GM19025 (cell line): ENCODE results near the gene SYT3.
"Not testable (repeated sequence)": the region's sequence is repeated elsewhere in the genome, so short reads cannot be mapped to it uniquely, and the experiment has no call there.

Experiments used
- ATAC-seq: cut with Tn5 transposase; IDR thresholded peaks from one replicate; pipeline ENCODE4 v1.9.1; 2021; ENCODE audit warnings: mild to moderate bottlenecking, low read depth, moderate library complexity; ENCODE audit not compliant: unreplicated experiment

SYT3 gene

DNA sequence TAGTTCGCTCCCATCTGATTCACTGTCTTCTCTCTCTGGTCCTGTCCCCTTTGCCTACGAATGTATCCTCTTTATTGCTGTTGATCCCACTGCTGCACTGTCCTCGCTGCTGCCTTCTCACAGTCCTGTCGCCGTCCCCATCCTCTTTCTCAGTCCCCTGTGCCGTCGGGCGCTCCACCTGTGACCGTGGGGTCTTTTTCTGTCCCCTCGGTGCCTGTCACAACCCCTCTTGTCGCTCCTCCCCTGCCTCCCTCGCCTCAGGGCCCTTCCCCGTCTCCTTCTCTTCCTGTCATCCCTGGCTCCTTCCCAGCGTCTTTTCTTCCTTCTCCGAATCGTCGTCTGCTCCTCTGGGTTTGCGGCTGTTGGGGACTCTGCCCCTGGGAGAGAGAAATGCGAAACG lies 32.3 kb downstream of the SYT3 start:
- no peak for ATAC-seq

DNA sequence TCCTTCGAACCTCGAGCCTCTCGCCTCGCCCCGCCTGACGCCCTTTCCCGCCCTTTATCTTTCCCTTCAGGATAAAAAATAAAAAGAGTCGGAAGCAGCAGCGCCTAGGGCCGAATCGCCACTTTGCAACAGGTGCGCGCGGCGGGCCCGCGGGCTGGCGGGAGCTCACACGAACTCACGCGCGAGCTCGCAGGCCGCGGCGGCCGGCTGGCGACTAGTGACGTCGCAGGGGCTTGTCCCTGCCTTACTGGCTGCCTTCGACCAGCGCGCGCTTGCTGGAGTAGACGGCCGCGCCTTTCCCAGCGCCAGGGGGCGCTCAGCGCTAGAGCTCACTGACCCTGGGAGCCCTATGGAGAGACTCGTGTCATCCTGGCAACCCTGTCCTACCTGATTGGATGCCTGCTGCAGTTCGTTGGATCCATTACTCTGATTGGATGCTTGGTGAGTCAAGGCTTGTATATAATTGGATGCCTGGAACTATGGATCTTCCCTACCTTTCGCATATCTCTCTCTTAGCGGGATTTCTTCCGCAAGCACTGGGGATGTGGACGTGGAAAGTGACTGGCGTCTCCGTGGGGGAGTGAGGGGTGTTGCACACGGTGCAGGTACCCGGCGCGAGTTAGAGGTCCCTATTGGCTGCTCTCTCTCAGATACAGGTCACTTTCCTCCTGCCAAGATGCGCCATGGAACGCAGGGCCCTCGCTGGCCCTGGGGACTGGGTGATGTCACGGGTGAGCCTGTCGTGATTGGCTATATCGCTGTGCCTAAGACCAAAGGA lies 33.4 kb downstream of the SYT3 start:
- not testable (repeated sequence) for ATAC-seq

DNA sequence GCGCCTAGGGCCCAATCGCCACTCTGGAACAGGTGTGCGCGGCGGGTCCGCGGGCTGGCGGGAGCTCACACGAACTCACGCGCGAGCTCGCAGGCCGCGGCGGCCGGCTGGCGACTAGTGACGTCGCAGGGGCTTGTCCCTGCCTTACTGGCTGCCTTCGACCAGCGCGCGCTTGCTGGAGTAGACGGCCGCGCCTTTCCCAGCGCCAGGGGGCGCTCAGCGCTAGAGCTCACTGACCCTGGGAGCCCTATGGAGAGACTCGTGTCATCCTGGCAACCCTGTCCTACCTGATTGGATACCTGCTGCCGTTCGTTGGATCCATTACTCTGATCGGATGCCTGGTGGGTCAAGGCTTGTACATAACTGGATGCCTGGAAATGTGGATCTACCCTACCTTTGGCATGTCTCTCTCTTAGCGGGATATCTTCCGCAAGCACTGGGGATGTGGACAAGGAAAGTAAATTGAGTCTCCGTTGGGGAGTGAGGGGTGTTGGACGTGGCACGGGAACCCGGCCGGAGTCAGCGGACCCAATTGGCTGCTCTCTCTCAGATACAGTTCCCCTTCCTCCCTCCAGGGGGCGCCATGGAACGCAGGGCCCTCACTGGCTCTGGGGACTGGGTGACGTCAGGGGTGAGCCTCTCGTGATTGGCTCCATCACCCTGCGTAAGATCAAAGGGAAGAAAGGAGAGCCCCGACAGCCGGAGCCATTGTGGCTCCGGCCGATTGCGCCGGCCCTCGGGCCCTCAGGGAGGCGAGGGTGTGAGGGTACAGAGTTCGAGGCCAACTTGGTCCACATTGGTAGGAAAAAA lies 35.2 kb downstream of the SYT3 start:
- ATAC-seq, result not testable (repeated sequence)

DNA sequence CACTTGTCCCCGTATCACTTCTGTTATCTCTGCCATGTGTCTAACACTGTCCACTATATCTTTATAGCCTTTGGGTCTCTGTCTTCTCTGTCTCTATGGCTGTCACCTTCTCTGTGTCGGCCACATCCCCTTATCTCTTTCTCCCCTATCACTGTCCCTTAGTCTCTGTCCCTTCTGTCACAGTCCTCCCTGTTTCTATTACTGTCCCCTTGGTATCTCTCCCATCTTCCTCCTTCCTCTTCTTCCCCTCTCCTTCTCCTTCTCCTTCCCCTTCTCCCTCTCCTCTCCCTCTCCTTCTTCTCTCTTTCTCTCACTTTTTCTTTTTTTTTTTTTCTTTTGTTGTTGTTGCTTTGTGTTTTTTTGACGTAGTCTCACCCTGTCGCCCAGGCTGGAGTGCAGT lies 36.7 kb downstream of the SYT3 start:
- ATAC-seq, result no peak

- no peak for ATAC-seq
Observed at GRCh38 chr19:50602496-50602895, 37.2 kb downstream of the SYT3 start.

DNA sequence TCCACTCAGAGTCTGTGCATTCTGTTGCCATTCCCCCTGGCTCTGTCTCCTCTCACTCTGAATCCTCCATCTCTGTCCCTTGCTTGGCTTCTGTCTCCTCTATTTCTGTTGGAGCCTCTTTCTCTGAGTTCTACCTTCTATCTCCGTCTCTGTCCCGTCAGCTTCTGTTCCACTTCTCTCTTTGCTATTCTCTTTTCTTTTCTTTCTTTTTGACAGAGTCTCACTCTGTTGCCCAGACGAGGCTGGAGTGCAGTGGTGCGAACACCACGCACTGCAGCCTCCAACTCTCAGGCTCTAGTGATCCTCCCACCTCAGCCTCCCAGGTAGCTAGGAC lies 37.6 kb downstream of the SYT3 start:
- no peak for ATAC-seq

- ATAC-seq, result no peak
Observed at GRCh38 chr19:50601407-50602088, 38.1 kb downstream of the SYT3 start.

DNA sequence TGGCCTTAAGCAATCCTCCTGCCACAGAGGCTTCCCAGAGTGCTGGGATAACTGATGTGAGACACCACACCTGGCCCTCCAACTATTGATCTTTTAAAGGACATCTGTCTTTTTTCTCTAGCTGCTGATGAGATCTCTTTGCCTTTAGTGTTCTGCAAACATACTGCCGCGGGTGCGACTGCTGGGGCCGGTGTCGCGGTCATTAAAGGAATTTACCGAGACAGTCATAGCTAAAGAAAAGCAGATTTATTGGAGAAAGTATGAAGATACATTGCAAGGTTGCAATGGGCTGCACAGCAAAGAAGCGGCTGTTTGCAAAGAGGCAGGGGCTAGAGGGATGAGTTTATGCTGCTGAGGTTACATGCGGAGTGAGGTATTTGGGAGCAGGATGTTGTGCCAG lies 40.3 kb downstream of the SYT3 start:
- ATAC-seq, result no peak

- ATAC-seq, result no peak
Observed at GRCh38 chr19:50590191-50590590, 49.5 kb downstream of the SYT3 start.

GRCh38 chr19:50581795-50582660 lies 57.7 kb downstream of the SYT3 start:
- ATAC-seq, result not testable (repeated sequence)

DNA sequence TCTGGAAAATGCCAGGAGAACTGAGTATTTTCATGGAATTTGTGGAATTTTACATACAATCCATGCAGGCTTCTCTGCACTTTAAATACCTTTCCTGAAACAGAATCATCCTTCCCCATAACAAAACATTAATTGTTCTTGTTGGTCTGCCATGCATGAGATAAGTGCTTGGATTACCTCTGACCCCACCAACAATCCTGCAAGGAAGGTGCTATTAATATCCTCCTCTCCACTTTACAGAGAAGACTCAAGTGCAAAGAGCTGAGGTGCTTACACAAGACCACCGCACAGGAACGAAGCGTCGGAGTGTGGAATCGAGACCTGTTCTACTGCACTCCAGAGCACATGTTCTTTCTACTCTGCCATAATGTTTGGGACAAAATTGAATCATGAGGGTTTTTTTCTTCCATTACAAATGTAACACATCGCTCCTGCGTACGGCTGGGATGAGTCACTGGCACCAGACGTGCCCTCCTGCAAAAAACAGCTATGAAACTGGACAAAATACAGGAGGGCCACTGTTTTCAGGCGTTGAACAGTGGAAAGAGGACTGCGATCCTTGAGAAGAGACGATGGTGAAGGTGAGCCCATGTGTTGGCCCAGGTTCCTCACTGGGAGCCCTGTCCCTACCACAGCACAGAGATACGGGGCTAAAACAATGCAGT lies 58.6 kb downstream of the SYT3 start:
- ATAC-seq, result no peak

- no peak for ATAC-seq
Observed at GRCh38 chr19:50580240-50580639, 59.4 kb downstream of the SYT3 start.

- not testable (repeated sequence) for ATAC-seq
Observed at GRCh38 chr19:50576769-50577168, 62.9 kb downstream of the SYT3 start.

DNA sequence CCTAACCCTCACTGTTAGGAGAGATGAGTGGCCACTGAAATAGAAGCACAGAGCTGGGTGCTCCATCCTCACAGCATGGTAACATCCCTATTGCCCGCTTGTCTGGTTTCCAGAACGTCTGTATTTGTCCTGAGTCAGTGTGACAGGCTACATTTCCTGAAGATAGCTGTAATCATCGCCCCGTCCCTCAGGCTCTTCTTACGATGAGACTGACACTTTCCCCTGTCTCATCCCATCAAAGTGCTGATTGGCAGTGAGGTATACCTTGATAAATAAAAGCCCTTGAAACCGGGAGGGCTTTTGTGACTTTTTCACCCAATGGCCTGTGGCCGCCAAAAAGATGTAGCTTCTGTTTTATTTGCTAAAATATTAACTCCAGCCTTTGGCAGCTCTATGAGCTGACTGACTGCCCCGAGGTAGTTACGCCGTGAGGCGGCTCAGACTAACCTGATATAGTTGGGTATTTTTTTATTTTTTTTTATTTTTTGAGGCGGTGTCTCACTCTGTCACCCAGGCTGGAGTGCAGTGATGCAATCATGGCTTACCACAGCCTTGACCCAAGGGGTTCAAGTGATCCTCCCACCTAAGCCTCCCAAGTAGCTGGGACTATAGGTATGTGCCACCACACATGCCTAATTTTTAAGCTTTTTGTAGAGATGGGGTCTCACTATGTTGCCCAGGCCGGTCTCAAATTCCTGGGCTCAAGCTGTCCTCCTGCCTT lies 65.8 kb downstream of the SYT3 start:
- no peak for ATAC-seq
